A549 (cell line): ENCODE data around the gene SMYD1. TPM values are rescaled to one million over a fixed set of nuclear protein-coding genes. Genes with fewer than 3 reads are reported as not detected.

ENCODE experiments used
- ATAC-seq, 2 experiments: fragments of 200-7000 bp in 1 of 2; fragments of >200 bp in 1 of 2; cut with Nextera tagmentation in 1 of 2; cut with Tn5 transposase in 1 of 2; 3 replicates each; pipeline versions ENCODE4 v1.8.0 to v1.9.1; 2018 to 2020; ENCODE audit warnings: mild to moderate bottlenecking in 1 of 2, moderate library complexity in 1 of 2
- CTCF ChIA-PET: fragments of 300-600 bp; sonication (Branson Sonifier 250); formaldehyde crosslinking; extraction: SDS; loops from one replicate; lab custom pipeline; 2021; ENCODE audit warnings: antibody characterized with exemption, inconsistent platforms; lab: Yijun Ruan, JAX
- POLR2A ChIA-PET: fragments of 350-600 bp; formaldehyde crosslinking; extraction: SDS; loops from one replicate; lab custom pipeline; 2021; ENCODE audit warnings: antibody characterized with exemption, inconsistent platforms; lab: Yijun Ruan, JAX
- DNase-seq, 2 experiments: peaks; one replicate each; pipeline versions ENCODE4 v3.0.0 to v3.0.0-alpha.2; 2011 to 2016; ENCODE audit warnings: low read depth in 1 of 2, low spot score in 1 of 2
- FAIRE-seq: peaks from 2 replicates; lab custom pipeline; 2011; peaks lifted over from hg19 to GRCh38; lab: Jason Lieb, UNC
- H3K27ac ChIP-seq, 2 experiments: fragments of >200 bp; sonication (Bioruptor Twin); formaldehyde crosslinking; 3 replicates each; pipeline ENCODE4 v1.5.1; 2016 to 2017
- H3K4me1 ChIP-seq: fragments of >200 bp; sonication (Bioruptor Twin); formaldehyde crosslinking; 3 replicates; pipeline ENCODE4 v1.6.1; 2016
- H3K4me2 ChIP-seq: fragments of >200 bp; sonication (Bioruptor Twin); formaldehyde crosslinking; 3 replicates; pipeline ENCODE4 v1.6.1; 2016
- H3K4me3 ChIP-seq: fragments of >200 bp; sonication (Bioruptor Twin); formaldehyde crosslinking; 3 replicates; pipeline ENCODE4 v1.5.1; 2016
- H3K9me3 ChIP-seq: fragments of >200 bp; sonication (Bioruptor Twin); formaldehyde crosslinking; 3 replicates; pipeline ENCODE4 v1.6.1; 2016
- ATOH8 ChIP-seq: fragments of 250-450 bp; sonication (Bioruptor Pico); IDR thresholded peaks from 2 replicates; pipeline ENCODE4 v1.5.0; 2020; ENCODE audit warnings: low read depth, mild to moderate bottlenecking, moderate library complexity
- BHLHE40 ChIP-seq: IDR thresholded peaks from 2 replicates; pipeline ENCODE4 v1.6.1; 2012; ENCODE audit warnings: low read depth, low read length, inconsistent platforms
- CBX2 ChIP-seq: fragments of 200-600 bp; sonication (generic); IDR thresholded peaks from 2 replicates; pipeline ENCODE4 v1.6.1; 2016; ENCODE audit warnings: low read depth, mild to moderate bottlenecking, borderline replicate concordance
- CEBPB ChIP-seq, 2 experiments: fragments of >200 bp in 1 of 2; sonication (Bioruptor Twin) in 1 of 2; formaldehyde crosslinking in 1 of 2; IDR thresholded peaks; 2 replicates each; pipeline ENCODE4 v1.6.1; 2012 to 2016
- CHD4 ChIP-seq: fragments of 200-600 bp; sonication (generic); IDR thresholded peaks from 2 replicates; pipeline ENCODE4 v1.6.1; 2016; ENCODE audit warnings: antibody characterized with exemption, mild to moderate bottlenecking, borderline replicate concordance
- ESRRA ChIP-seq: fragments of 150-350 bp; IDR thresholded peaks from 2 replicates; pipeline ENCODE4 v1.6.1; 2014; ENCODE audit warnings: mild to moderate bottlenecking, low read length, borderline replicate concordance
- FOSL2 ChIP-seq, 2 experiments: fragments of 450-650 bp in 1 of 2; fragments of >200 bp in 1 of 2; sonication (Bioruptor Twin) in 1 of 2; formaldehyde crosslinking; IDR thresholded peaks; 2 replicates each; pipeline versions ENCODE4 v1.5.0 to v1.6.1; 2016 to 2020; ENCODE audit warnings: mild to moderate bottlenecking in 1 of 2, moderate library complexity in 1 of 2
- HEYL ChIP-seq: fragments of 250-450 bp; sonication (Bioruptor Pico); IDR thresholded peaks from 2 replicates; pipeline ENCODE4 v1.8.0; 2021; ENCODE audit warnings: mild to moderate bottlenecking, moderate library complexity
- HOXB5 ChIP-seq: fragments of 250-450 bp; sonication (Bioruptor Pico); IDR thresholded peaks from 2 replicates; pipeline ENCODE4 v1.5.0; 2020; ENCODE audit warnings: mild to moderate bottlenecking, moderate library complexity
- JUN ChIP-seq, 2 experiments: fragments of >200 bp; sonication (Bioruptor Twin); formaldehyde crosslinking; IDR thresholded peaks; 2 replicates in 1 of 2; 3 replicates in 1 of 2; pipeline ENCODE4 v1.6.1; 2016 to 2017
- KDM1A ChIP-seq: fragments of 200-600 bp; sonication (generic); IDR thresholded peaks from 2 replicates; pipeline ENCODE4 v1.6.1; 2016; ENCODE audit warnings: low read depth, mild to moderate bottlenecking
- KDM5A ChIP-seq: fragments of 200-600 bp; sonication (generic); IDR thresholded peaks from 2 replicates; pipeline ENCODE4 v1.6.1; 2016; ENCODE audit warnings: antibody characterized with exemption, mild to moderate bottlenecking
- MYC ChIP-seq: IDR thresholded peaks from 2 replicates; pipeline ENCODE4 v1.6.1; 2012; ENCODE audit warnings: mild to moderate bottlenecking, inconsistent platforms, low read length, improper control_type of control experiment, borderline replicate concordance
- NR3C1 ChIP-seq: fragments of >200 bp; sonication (Bioruptor Twin); formaldehyde crosslinking; IDR thresholded peaks from 3 replicates; pipeline ENCODE4 v1.6.1; 2017
- POLR2A ChIP-seq: IDR thresholded peaks from 2 replicates; pipeline ENCODE4 v1.6.1; 2012; ENCODE audit warnings: mild to moderate bottlenecking, low read length
- POLR2AphosphoS2 ChIP-seq: conservative IDR thresholded peaks from 2 replicates; pipeline ENCODE4 v1.6.1; 2012; ENCODE audit warnings: low read length, improper control_type of control experiment, inconsistent platforms
- RAD21 ChIP-seq, 2 experiments: fragments of >200 bp in 1 of 2; sonication (Bioruptor Twin) in 1 of 2; formaldehyde crosslinking in 1 of 2; IDR thresholded peaks in 1 of 2; conservative IDR thresholded peaks in 1 of 2; 2 replicates in 1 of 2; 3 replicates in 1 of 2; pipeline ENCODE4 v1.6.1; 2012 to 2018; ENCODE audit warnings: inconsistent platforms in 1 of 2
- RARB ChIP-seq: fragments of 250-450 bp; sonication (Bioruptor Pico); IDR thresholded peaks from 2 replicates; pipeline ENCODE4 v1.8.0; 2021; ENCODE audit warnings: mild to moderate bottlenecking, moderate library complexity
- RFX5 ChIP-seq: fragments of 450-650 bp; IDR thresholded peaks from 2 replicates; pipeline ENCODE4 v1.7.1; 2014; ENCODE audit warnings: antibody characterized with exemption, mild to moderate bottlenecking, moderate library complexity
- SREBF2 ChIP-seq: fragments of 450-650 bp; IDR thresholded peaks from 2 replicates; pipeline ENCODE4 v1.6.1; 2014; ENCODE audit warnings: mild to moderate bottlenecking, moderate library complexity
- TP53 ChIP-seq: fragments of 250-450 bp; sonication (Bioruptor Pico); IDR thresholded peaks from 2 replicates; pipeline ENCODE4 v1.5.0; 2021; ENCODE audit warnings: mild to moderate bottlenecking, moderate library complexity
- WGBS: methylation state at CpG from one replicate; pipeline ENCODE4 v1.1.6; 2017; ENCODE audit errors: missing lambda C conversion rate; 5-methylcytosine and 5-hydroxymethylcytosine counted together
- polyA plus RNA-seq, 4 experiments: library from polyadenylated mRNA; depleted of rRNA in 3 of 4; stranded (reverse); fragments of >200 nt; fragmentation: RNase III in 1 of 4; extraction: RNeasy Plus Mini Kit Qiagen cat#74134 plus additional on column Dnase treatment in 1 of 4; gene quantifications; 2 replicates in 3 of 4; 3 replicates in 1 of 4; pipeline ENCODE4 v1.2.3, GENCODE V29; 2011 to 2017
- TF ChIP-seq, protein P1 (sequence below): IDR thresholded peaks from 2 replicates; pipeline ENCODE4 v1.6.1; 2012; ENCODE audit warnings: low read depth, borderline replicate concordance
- TF ChIP-seq, protein P2 (sequence below): fragments of >200 bp; sonication (Bioruptor Twin); formaldehyde crosslinking; IDR thresholded peaks from 3 replicates; pipeline ENCODE4 v1.6.1; 2016
- TF ChIP-seq, protein P3 (sequence below): fragments of 450-650 bp; IDR thresholded peaks from 2 replicates; pipeline ENCODE4 v1.6.1; 2014; ENCODE audit warnings: antibody characterized with exemption
- TF ChIP-seq, protein P4 (sequence below): IDR thresholded peaks from 2 replicates; pipeline ENCODE4 v1.6.1; 2012
- TF ChIP-seq, protein P5 (sequence below): fragments of >200 bp; sonication (Bioruptor Twin); formaldehyde crosslinking; IDR thresholded peaks from 2 replicates; pipeline ENCODE4 v1.6.1; 2016

Gene SMYD1
- polyA plus RNA-seq, 2 of the 4 experiments (the other 2 are of a cell fraction): not detected

GRCh38 chr2:88129313-88129959 is 61.8 kb downstream of the SMYD1 start:
- ChIA-PET CTCF (interaction anchor here (1.2 to 2.7 kb wide), 2 partner anchors 69 to 92 kb away, joined by 3 to 19 read pairs; no protein-coding TSS in a partner anchor), POLR2A (no interaction called here)
- no peak for ATAC-seq
- FAIRE-seq: no peak
- Histone ChIP-seq H3K4me3 (no peak overlapping the region), H3K27ac (no peak overlapping the region), H3K4me1 (no peaks in the 10 kb centered on the region), H3K9me3 (no peaks in the 10 kb centered on the region), H3K4me2 (no peak overlapping the region)
- DNase-seq: no peak
- no peak for TF ChIP-seq SREBF2
- TF ChIP-seq POLR2A: no peak
- no peak for TF ChIP-seq ESRRA
- TF ChIP-seq MYC: no peak
- TF ChIP-seq, protein P1, sequence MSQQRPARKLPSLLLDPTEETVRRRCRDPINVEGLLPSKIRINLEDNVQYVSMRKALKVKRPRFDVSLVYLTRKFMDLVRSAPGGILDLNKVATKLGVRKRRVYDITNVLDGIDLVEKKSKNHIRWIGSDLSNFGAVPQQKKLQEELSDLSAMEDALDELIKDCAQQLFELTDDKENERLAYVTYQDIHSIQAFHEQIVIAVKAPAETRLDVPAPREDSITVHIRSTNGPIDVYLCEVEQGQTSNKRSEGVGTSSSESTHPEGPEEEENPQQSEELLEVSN: no peak
- no peak for TF ChIP-seq FOSL2 (IDR thresholded peaks at IDR 0.05)
- TF ChIP-seq FOSL2 (CRISPR knock-in tag; IDR thresholded peaks at IDR 0.05): no peak
- 46% methylated on average over 7 of the region's 7 CpGs for WGBS

GRCh38 chr2:88131201-88131998 is 63.8 kb downstream of the SMYD1 start:
- Histone ChIP-seq H3K4me3 (no peak overlapping the region), H3K27ac (no peak overlapping the region), H3K4me1 (no peaks in the 10 kb centered on the region), H3K4me2 (no peak overlapping the region)
- FAIRE-seq (no peak), ATAC-seq (no peak)
- POLR2A ChIA-PET: no interaction called here
- TF ChIP-seq HEYL (CRISPR knock-in tag) (no peak), RARB (CRISPR knock-in tag) (no peak), HOXB5 (CRISPR knock-in tag) (no peak), ESRRA (no peak), KDM1A (no peak), CHD4 (no peak), JUN (IDR thresholded peaks at IDR 0.05) (no peak), FOSL2 (IDR thresholded peaks at IDR 0.05) (no peak), FOSL2 (CRISPR knock-in tag; IDR thresholded peaks at IDR 0.05) (no peak), KDM5A (no peak)
- TF ChIP-seq, protein P2, sequence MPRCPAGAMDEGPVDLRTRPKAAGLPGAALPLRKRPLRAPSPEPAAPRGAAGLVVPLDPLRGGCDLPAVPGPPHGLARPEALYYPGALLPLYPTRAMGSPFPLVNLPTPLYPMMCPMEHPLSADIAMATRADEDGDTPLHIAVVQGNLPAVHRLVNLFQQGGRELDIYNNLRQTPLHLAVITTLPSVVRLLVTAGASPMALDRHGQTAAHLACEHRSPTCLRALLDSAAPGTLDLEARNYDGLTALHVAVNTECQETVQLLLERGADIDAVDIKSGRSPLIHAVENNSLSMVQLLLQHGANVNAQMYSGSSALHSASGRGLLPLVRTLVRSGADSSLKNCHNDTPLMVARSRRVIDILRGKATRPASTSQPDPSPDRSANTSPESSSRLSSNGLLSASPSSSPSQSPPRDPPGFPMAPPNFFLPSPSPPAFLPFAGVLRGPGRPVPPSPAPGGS: no peak
- TF ChIP-seq, all 56 proteins: peak for 0
- CTCF ChIA-PET: interaction anchor here (0.5 to 2.7 kb wide), 6 partner anchors 9 to 733 kb away, joined by 3 to 19 read pairs (median 4); no protein-coding TSS in a partner anchor
- no peaks in the 10 kb centered on the region for H3K9me3 ChIP-seq
- no peak for DNase-seq
- WGBS: 41% methylated on average over 9 of the region's 9 CpGs

- TF ChIP-seq JUN (IDR thresholded peaks at IDR 0.05): no peak
- no peak for TF ChIP-seq ESRRA
- no peak for TF ChIP-seq TP53 (CRISPR knock-in tag)
- TF ChIP-seq, protein P3, sequence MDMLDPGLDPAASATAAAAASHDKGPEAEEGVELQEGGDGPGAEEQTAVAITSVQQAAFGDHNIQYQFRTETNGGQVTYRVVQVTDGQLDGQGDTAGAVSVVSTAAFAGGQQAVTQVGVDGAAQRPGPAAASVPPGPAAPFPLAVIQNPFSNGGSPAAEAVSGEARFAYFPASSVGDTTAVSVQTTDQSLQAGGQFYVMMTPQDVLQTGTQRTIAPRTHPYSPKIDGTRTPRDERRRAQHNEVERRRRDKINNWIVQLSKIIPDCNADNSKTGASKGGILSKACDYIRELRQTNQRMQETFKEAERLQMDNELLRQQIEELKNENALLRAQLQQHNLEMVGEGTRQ: no peak
- TF ChIP-seq ATOH8: no peak
- TF ChIP-seq CBX2: no peak
- TF ChIP-seq BHLHE40: no peak
- TF ChIP-seq RFX5: no peak
- no peak for TF ChIP-seq RAD21 (conservative IDR thresholded peaks at IDR 0.05 in 1 of 2, IDR thresholded peaks at IDR 0.05 in 1 of 2)
- TF ChIP-seq, protein P4, sequence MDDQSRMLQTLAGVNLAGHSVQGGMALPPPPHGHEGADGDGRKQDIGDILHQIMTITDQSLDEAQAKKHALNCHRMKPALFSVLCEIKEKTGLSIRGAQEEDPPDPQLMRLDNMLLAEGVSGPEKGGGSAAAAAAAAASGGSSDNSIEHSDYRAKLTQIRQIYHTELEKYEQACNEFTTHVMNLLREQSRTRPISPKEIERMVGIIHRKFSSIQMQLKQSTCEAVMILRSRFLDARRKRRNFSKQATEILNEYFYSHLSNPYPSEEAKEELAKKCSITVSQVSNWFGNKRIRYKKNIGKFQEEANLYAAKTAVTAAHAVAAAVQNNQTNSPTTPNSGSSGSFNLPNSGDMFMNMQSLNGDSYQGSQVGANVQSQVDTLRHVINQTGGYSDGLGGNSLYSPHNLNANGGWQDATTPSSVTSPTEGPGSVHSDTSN: no peak
- TF ChIP-seq CEBPB (IDR thresholded peaks at IDR 0.05): no peak
- TF ChIP-seq NR3C1: no peak
- TF ChIP-seq, protein P5, sequence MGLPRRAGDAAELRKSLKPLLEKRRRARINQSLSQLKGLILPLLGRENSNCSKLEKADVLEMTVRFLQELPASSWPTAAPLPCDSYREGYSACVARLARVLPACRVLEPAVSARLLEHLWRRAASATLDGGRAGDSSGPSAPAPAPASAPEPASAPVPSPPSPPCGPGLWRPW: no peak
- no peak for TF ChIP-seq POLR2AphosphoS2
- ATAC-seq (no peak), DNase-seq (no peak), FAIRE-seq (peak; percentile 65)
- no peak overlapping the region for H3K4me3 ChIP-seq
- WGBS: 34% methylated on average over 3 of the region's 3 CpGs
- H3K4me2 ChIP-seq: no peak overlapping the region
- CTCF ChIA-PET: interaction anchor here (0.5 to 2.7 kb wide), 4 partner anchors 10 to 72 kb away, joined by 3 to 19 read pairs (median 6); no protein-coding TSS in a partner anchor
- H3K27ac ChIP-seq: no peak overlapping the region
- H3K4me1 ChIP-seq: no peaks in the 10 kb centered on the region
- no peaks in the 10 kb centered on the region for H3K9me3 ChIP-seq
- POLR2A ChIA-PET: no interaction called here
These were observed 64.4 kb downstream of the SMYD1 start for GRCh38 chr2:88131999-88132368.
